Calu3 (cell line): ENCODE data around the gene DDB1. TPM values are rescaled to one million over a fixed set of nuclear protein-coding genes. Genes with fewer than 3 reads are reported as not detected.

Experiments used
- BruUV-seq: library from RNA; stranded (reverse); fragments of 400-500 nt; replicated peaks from 2 replicates; lab custom pipeline; 2021; lab: Mats Ljungman, UMichigan
- CTCF ChIA-PET: fragments of 300-600 bp; sonication (Branson Sonifier 250); formaldehyde crosslinking; loops from one replicate; lab custom pipeline; 2022; ENCODE audit warnings: antibody characterized with exemption; lab: Charles Lee
- DNase-seq: peaks from one replicate; pipeline ENCODE4 v3.0.0; 2022
- H3K27ac Mint-ChIP-seq: one replicate; pipeline ENCODE4 v1.8.0; 2022; ENCODE audit warnings: mixed read lengths; ENCODE audit not compliant: unreplicated experiment
- H3K27me3 Mint-ChIP-seq: one replicate; pipeline ENCODE4 v1.8.0; 2022; ENCODE audit warnings: mixed read lengths; ENCODE audit not compliant: unreplicated experiment
- H3K36me3 Mint-ChIP-seq: one replicate; pipeline ENCODE4 v1.8.0; 2022; ENCODE audit warnings: mild to moderate bottlenecking, moderate library complexity, mixed read lengths; ENCODE audit not compliant: insufficient read depth, unreplicated experiment
- H3K4me1 Mint-ChIP-seq: one replicate; pipeline ENCODE4 v1.8.0; 2022; ENCODE audit warnings: mild to moderate bottlenecking, low read depth, mixed read lengths; ENCODE audit not compliant: unreplicated experiment
- H3K4me3 Mint-ChIP-seq: one replicate; pipeline ENCODE4 v1.8.0; 2022; ENCODE audit warnings: mild to moderate bottlenecking, low read depth, moderate library complexity, mixed read lengths; ENCODE audit not compliant: unreplicated experiment
- H3K9me3 Mint-ChIP-seq: one replicate; pipeline ENCODE4 v1.8.0; 2022; ENCODE audit warnings: low read depth, mixed read lengths; ENCODE audit not compliant: unreplicated experiment
- intact Hi-C: fragments of 100-400 bp; cut with micrococcal nuclease; formaldehyde crosslinking; loops from one replicate; pipeline ENCODE4 v1.10.0; 2022; ENCODE audit not compliant: unreplicated experiment
- total RNA-seq: library from RNA; stranded (reverse); gene quantifications from 2 replicates; pipeline ENCODE4 v1.2.3, GENCODE V29; 2022
- TF ChIP-seq, protein P1 (sequence below): fragments of 200-600 bp; IDR thresholded peaks from one replicate; pipeline ENCODE4 v1.8.0; 2022; ENCODE audit warnings: antibody characterized with exemption; ENCODE audit not compliant: unreplicated experiment

The DDB1 gene
- total RNA-seq, 1 experiment from 2014 or later: 193 TPM

- no peaks in the 10 kb centered on the region for H3K27me3 Mint-ChIP-seq
- TF ChIP-seq, protein P1, sequence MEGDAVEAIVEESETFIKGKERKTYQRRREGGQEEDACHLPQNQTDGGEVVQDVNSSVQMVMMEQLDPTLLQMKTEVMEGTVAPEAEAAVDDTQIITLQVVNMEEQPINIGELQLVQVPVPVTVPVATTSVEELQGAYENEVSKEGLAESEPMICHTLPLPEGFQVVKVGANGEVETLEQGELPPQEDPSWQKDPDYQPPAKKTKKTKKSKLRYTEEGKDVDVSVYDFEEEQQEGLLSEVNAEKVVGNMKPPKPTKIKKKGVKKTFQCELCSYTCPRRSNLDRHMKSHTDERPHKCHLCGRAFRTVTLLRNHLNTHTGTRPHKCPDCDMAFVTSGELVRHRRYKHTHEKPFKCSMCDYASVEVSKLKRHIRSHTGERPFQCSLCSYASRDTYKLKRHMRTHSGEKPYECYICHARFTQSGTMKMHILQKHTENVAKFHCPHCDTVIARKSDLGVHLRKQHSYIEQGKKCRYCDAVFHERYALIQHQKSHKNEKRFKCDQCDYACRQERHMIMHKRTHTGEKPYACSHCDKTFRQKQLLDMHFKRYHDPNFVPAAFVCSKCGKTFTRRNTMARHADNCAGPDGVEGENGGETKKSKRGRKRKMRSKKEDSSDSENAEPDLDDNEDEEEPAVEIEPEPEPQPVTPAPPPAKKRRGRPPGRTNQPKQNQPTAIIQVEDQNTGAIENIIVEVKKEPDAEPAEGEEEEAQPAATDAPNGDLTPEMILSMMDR: no peak
- CTCF ChIA-PET: no interaction called here
- no peak overlapping the region for H3K4me3 Mint-ChIP-seq
- intact Hi-C loops: no loop called here
- DNase-seq: no peak
- H3K4me1 Mint-ChIP-seq: no peaks in the 10 kb centered on the region
- no peaks in the 10 kb centered on the region for H3K9me3 Mint-ChIP-seq
- H3K36me3 Mint-ChIP-seq: peaks cover 35% of the 10 kb centered on the region
- no peak overlapping the region for H3K27ac Mint-ChIP-seq
- no TSS peak for BruUV-seq
Observed at GRCh38 chr11:61368646-61369045, 35.7 kb upstream of the DDB1 start.

DNA sequence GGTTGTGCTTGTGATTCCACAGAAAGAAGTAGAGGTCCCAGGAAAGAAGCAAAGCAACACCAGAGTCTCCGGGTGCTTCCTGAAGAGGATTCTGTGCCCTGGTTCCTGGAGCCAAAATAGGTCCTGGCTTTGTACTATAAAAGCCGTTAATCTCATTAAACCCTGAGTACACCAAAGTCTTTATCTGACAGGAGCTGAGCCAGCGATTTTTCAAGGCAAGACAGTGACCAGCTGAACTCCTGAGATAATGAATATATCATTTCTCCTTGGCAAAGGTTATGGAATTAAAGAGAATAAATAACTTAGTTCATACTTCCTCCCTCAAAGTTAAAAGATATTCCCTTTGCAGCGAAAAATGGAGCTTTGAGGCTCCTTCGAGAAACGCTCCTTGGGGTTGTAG lies 34.5 kb upstream of the DDB1 start:
- H3K27ac Mint-ChIP-seq: no peak overlapping the region
- intact Hi-C loops: no loop called here
- peaks cover 45% of the 10 kb centered on the region for H3K36me3 Mint-ChIP-seq
- H3K9me3 Mint-ChIP-seq: no peaks in the 10 kb centered on the region
- no peaks in the 10 kb centered on the region for H3K27me3 Mint-ChIP-seq
- TF ChIP-seq, protein P1: no peak
- no TSS peak for BruUV-seq
- H3K4me1 Mint-ChIP-seq: no peaks in the 10 kb centered on the region
- no peak for DNase-seq
- no peak overlapping the region for H3K4me3 Mint-ChIP-seq
- CTCF ChIA-PET: no interaction called here

DNA sequence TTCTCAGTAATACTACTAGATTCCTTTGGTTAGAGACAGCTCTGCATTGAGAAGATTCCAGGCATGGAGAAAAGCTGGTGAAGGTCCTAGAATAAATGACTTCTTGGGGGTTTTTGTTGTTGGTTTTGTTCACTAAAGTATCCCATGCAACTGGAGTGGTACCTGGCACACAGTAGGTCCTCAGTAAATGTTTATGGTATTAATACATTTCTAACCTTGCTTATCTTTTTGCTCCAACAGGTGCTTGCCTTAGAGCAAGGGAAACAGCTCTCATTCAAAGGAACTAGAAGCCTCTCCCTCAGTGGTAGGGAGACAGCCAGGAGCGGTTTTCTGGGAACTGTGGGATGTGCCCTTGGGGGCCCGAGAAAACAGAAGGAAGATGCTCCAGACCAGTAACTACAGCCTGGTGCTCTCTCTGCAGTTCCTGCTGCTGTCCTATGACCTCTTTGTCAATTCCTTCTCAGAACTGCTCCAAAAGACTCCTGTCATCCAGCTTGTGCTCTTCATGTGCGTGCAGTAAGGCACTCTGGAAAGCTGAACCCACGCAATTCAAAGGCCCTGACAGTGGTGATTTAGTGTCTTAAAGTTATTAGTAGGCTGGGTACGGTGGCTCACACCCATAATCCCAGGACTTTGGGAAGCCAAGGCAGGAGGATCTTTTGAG lies 31.2 kb upstream of the DDB1 start:
- intact Hi-C loops: no loop called here
- no TSS peak for BruUV-seq
- Mint-ChIP-seq H3K9me3 (no peaks in the 10 kb centered on the region), H3K27me3 (no peaks in the 10 kb centered on the region), H3K36me3 (peaks cover 56% of the 10 kb centered on the region), H3K27ac (no peak overlapping the region), H3K4me1 (no peaks in the 10 kb centered on the region), H3K4me3 (peak overlapping the region; percentile 91)
- CTCF ChIA-PET: interaction anchor here (0.7 to 2.7 kb wide), 2 partner anchors 21 to 363 kb away, joined by 3 to 14 read pairs; no protein-coding TSS in a partner anchor
- TF ChIP-seq, protein P1: no peak
- no peak for DNase-seq

- CTCF ChIA-PET: interaction anchor here (0.5 to 2.7 kb wide), 12 partner anchors 8 to 226 kb away, joined by 3 to 23 read pairs (median 4); partner anchors contain the start of genes CPSF7 and SDHAF2
- Mint-ChIP-seq H3K4me3 (peak overlapping the region; percentile 91), H3K27me3 (no peaks in the 10 kb centered on the region), H3K27ac (peak overlapping the region; percentile 83), H3K9me3 (no peaks in the 10 kb centered on the region), H3K36me3 (peaks cover 48% of the 10 kb centered on the region), H3K4me1 (no peaks in the 10 kb centered on the region)
- intact Hi-C loops: no loop called here
- DNase-seq: peak; percentile 26
- TF ChIP-seq, protein P1: no peak
- BruUV-seq: TSS peak; percentile 67
Observed at GRCh38 chr11:61362542-61362875, 29.6 kb upstream of the DDB1 start.
